Measurements from ENCODE around the gene TRIM73.
"Not testable (repeated sequence)": the region's sequence is repeated elsewhere in the genome, so short reads cannot be mapped to it uniquely, and the experiment has no call there.

The TRIM73 gene

DNA sequence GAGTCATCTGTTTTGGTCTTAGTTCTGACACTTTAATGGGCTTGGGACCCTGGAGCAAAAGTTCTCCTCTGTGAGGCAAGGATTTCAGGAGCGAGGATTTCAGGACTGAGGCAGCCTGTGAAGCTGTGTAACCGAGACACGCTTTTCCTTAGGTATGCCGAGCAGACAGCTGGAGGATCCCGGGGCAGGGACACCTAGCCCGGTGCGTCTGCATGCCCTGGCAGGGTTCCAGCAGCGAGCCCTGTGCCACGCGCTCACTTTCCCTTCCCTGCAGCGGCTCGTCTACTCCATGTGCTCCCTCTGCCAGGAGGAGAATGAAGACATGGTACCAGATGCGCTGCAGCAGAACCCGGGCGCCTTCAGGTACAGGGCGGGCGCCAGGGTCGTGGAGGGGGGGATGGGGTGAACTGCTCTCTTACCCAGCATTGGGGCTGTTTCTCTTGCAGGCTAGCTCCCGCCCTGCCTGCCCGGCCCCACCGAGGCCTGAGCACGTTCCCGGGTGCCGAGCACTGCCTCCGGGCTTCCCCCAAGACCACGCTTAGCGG, 20.5 kb downstream of the TRIM73 start:
- DNase-seq: not testable (repeated sequence)

- not testable (repeated sequence) for DNase-seq
Observed at GRCh38 chr7:75416787-75417186, 21.4 kb downstream of the TRIM73 start.

DNA sequence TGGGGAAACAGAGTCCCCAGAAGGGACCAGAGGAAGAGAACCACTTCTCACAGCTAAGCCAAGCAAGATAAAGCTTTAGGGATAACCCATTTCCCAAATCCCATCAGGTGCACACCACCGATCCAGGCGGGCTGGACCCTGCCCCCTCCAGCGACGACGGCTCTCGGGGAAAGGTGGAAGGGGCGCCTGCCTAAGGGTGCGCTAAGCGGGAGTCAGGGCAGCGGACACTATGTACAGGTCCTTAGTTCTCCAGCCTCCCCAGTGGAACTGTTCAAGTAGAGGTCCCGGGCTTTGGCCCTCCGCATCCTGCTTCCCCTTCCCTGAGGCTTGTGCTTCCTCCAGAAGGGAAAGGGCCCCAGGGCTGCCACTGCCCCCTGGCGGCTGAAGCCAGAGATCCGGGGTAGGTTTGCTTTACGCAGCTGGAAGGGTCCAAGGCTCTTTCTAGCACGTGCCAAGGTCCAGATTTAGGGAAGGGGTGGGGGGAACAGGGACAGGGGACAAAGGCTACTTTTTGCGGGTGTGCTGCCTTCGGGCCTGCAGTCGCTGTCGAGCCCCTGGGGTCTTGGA, 22.9 kb downstream of the TRIM73 start:
- not testable (repeated sequence) for DNase-seq

DNA sequence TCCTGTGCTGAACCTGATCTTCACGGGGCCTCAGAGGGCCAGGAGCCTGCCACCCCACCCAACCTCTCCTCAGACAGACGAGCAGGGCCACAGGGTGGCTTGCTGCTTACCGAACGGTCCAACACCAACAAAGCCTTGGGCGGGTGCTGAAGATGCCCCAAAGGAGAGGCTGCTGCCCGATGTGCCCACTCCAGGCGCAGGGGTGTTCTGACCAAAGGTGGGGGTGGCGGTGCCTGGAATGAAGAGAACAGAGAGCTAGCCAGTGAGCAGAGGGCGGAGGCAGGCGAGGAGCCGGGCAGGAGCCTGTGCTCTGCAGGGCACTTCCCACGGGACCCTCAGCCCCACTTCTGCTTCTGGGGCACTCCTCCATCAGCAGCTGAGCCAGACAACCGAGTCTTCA, 23.8 kb downstream of the TRIM73 start:
- DNase-seq: not testable (repeated sequence)

- not testable (repeated sequence) for DNase-seq
Observed at GRCh38 chr7:75419693-75420092, 24.3 kb downstream of the TRIM73 start.

DNA sequence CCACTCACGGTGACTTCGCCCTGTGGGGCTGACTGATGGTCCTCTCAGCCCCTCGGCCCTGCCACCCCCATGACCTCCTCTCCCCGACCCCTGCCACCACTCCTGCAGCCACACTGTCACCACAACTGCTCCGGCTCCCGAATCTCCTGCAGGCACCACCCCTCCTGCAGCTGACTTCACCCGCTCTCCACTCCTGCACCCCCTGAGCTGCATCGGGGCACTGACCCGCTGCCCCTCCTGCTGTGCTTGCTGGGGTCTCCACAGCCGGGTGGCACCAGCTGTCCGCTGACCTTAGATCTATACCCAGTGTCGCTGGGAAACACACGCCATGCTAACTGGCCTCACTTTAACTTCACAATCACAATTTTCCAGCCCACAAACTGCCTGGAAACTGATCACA, 24.7 kb downstream of the TRIM73 start:
- not testable (repeated sequence) for DNase-seq

DNA sequence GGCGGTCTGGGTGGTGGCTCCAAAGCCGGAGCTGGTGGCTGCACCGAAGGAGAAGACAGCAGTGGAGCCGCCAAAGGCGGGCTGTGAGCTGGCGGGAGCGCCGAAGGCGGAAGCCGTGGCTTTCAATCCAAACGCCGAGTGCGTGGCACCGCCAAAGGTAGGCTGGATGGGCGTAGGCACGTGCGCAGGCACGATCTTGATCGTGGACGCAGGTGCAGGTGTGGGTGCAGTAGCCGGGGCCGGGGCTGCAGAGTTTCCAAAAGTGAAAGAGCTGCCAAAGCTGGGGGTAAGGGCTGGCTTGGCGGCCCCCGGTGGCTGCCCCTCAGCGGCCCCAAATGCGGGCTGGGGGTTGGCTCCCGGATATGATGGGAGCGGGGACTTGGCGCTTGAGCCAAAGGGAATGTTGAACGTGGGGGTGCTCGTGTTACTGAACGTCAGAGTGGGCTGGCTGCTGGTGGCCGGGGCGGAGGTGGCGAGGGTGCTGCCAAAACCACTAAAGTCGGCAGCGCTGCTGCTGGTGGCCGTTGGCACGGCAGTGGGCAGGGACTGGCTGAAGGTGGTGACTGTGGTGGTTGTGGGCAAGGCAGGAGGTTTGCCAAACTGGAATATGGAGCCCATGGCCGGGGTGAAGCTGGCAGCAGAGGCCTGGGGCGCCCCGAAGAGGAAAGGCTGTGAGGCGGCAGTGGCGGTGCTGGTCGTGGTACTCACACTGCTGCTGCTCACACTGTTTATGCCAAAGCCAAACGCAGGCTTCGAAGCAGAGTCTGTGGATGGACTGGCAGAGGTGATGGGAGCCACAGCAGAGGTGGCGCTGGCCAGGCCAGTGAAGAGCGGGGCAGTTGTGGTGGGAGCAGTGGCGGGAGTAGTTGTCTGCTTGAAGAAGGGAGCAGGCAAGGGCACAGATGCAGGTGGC, 26.6 kb downstream of the TRIM73 start:
- not testable (repeated sequence) for DNase-seq

- not testable (repeated sequence) for DNase-seq
Observed at GRCh38 chr7:75423481-75423880, 28.1 kb downstream of the TRIM73 start.

- DNase-seq: not testable (repeated sequence)
Observed at GRCh38 chr7:75439000-75439399, 43.6 kb downstream of the TRIM73 start.

DNA sequence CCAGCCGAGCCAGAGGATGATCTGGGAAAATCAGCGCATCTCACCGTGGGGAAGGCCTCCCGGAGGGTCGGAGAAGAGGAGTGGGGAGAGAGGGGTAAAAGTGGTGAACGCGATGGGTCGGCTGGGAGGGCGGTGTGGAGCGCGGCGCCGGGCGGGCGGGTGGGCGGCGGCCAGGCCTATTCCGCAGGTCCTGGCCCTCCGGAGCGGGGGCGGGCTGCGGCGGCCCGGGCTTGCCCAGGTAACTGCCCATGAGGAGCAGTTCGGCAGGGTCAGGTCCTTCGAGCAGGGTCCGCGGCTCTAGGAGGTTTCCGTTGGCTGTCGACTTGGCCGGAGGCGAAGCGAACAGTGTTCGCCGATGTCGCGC, 46.7 kb downstream of the TRIM73 start:
- DNase-seq: not testable (repeated sequence)

GRCh38 chr7:75442465-75443111, 47.2 kb downstream of the TRIM73 start:
- DNase-seq: not testable (repeated sequence)

- not testable (repeated sequence) for DNase-seq
Observed at GRCh38 chr7:75449946-75450345, 54.5 kb downstream of the TRIM73 start.

GRCh38 chr7:75452494-75452955, 57.1 kb downstream of the TRIM73 start:
- DNase-seq: not testable (repeated sequence)

Data from SIG-M5 (cell line).